Activated T-helper 2 cell treated with anti-CD3 and anti-CD28 coated beads, Interferon-gamma antibody, Interleukin-2, Interleukin-4, amounts not matched to agents 10 μg/mL and 5 μg/mL and 100 μg/mL, durations not matched to agents 14 hours and 24 hours and 36 hours (primary cell): ENCODE measurements around the gene ATP6V1B1. TPM values are rescaled to one million over a fixed set of nuclear protein-coding genes. Genes with fewer than 3 reads are reported as not detected.
"Not testable (repeated sequence)": the region's sequence is repeated elsewhere in the genome, so short reads cannot be mapped to it uniquely, and the experiment has no call there.

Source experiments
- DNase-seq: peaks from one replicate; pipeline ENCODE4 v3.0.0; 2021; ENCODE audit warnings: low spot score
- H3K27ac Mint-ChIP-seq: one replicate; pipeline ENCODE4 v1.8.0; 2021; ENCODE audit warnings: mixed read lengths
- H3K27me3 Mint-ChIP-seq: one replicate; pipeline ENCODE4 v1.8.0; 2021; ENCODE audit warnings: low read depth, mixed read lengths
- H3K36me3 Mint-ChIP-seq: one replicate; pipeline ENCODE4 v1.8.0; 2021; ENCODE audit warnings: low read depth, mixed read lengths
- H3K4me1 Mint-ChIP-seq: one replicate; pipeline ENCODE4 v1.8.0; 2021; ENCODE audit warnings: low read depth, mixed read lengths
- H3K4me3 Mint-ChIP-seq: one replicate; pipeline ENCODE4 v1.8.0; 2021; ENCODE audit warnings: low read depth, mild to moderate bottlenecking, moderate library complexity, mixed read lengths
- H3K9me3 Mint-ChIP-seq: one replicate; pipeline ENCODE4 v1.8.0; 2021; ENCODE audit warnings: mixed read lengths
- intact Hi-C: fragments of 100-400 bp; cut with micrococcal nuclease; formaldehyde crosslinking; loops from one replicate; pipeline ENCODE4 v1.15.1; 2023
- total RNA-seq: library from RNA; stranded (reverse); gene quantifications from 2 replicates; pipeline ENCODE4 v1.2.3, GENCODE V29; 2022

Gene ATP6V1B1
- total RNA-seq, 1 donor from 2014 or later, result not detected

GRCh38 chr2:70998885-70999284, 63.2 kb downstream of the ATP6V1B1 start:
- H3K4me3 Mint-ChIP-seq, DNase-seq, H3K27ac Mint-ChIP-seq, H3K9me3 Mint-ChIP-seq, H3K27me3 Mint-ChIP-seq, H3K36me3 Mint-ChIP-seq: not testable (repeated sequence)
- peaks cover 24% of the 10 kb centered on the region for H3K4me1 Mint-ChIP-seq
- intact Hi-C loops, result loop anchor here (10.0 kb wide), 2 partner anchors 226 to 704 kb away; partner anchors contain the start of genes PAIP2B and SNRPG

GRCh38 chr2:70999362-70999761, 63.7 kb downstream of the ATP6V1B1 start:
- Mint-ChIP-seq H3K4me3 (no peak overlapping the region), H3K9me3 (no peaks in the 10 kb centered on the region), H3K27me3 (no peaks in the 10 kb centered on the region), H3K27ac (no peak overlapping the region), H3K4me1 (peaks cover 23% of the 10 kb centered on the region), H3K36me3 (no peaks in the 10 kb centered on the region)
- intact Hi-C loops, result loop anchor here (10.0 kb wide), 2 partner anchors 225 to 705 kb away; partner anchors contain the start of genes PAIP2B and SNRPG
- no peak for DNase-seq

GRCh38 chr2:70999931-71000330, 64.2 kb downstream of the ATP6V1B1 start:
- intact Hi-C loops, result loop anchor here (10.0 kb wide), 2 partner anchors 225 to 705 kb away; partner anchors contain the start of genes PAIP2B and SNRPG
- H3K9me3 Mint-ChIP-seq, H3K36me3 Mint-ChIP-seq, H3K27me3 Mint-ChIP-seq, DNase-seq, H3K4me3 Mint-ChIP-seq, H3K27ac Mint-ChIP-seq: not testable (repeated sequence)
- H3K4me1 Mint-ChIP-seq, result peaks cover 23% of the 10 kb centered on the region

- peak; percentile 71 for DNase-seq
- Mint-ChIP-seq H3K4me1 (peaks cover 16% of the 10 kb centered on the region), H3K27ac (peak overlapping the region; percentile 68), H3K9me3 (no peaks in the 10 kb centered on the region), H3K36me3 (no peaks in the 10 kb centered on the region), H3K4me3 (peak overlapping the region; percentile 70), H3K27me3 (no peaks in the 10 kb centered on the region)
- intact Hi-C loops, result loop anchor here (1.0 kb wide), 1 partner anchor 16 kb away; no protein-coding TSS in a partner anchor
These were observed 65.3 kb downstream of the ATP6V1B1 start for GRCh38 chr2:71000780-71001591.

- no peaks in the 10 kb centered on the region for H3K9me3 Mint-ChIP-seq
- intact Hi-C loops, result loop anchor here (1.0 kb wide), 1 partner anchor 16 kb away; no protein-coding TSS in a partner anchor
- no peaks in the 10 kb centered on the region for H3K27me3 Mint-ChIP-seq
- no peaks in the 10 kb centered on the region for H3K36me3 Mint-ChIP-seq
- no peak for DNase-seq
- H3K4me1 Mint-ChIP-seq, result peaks cover 16% of the 10 kb centered on the region
- H3K4me3 Mint-ChIP-seq, result no peak overlapping the region
- H3K27ac Mint-ChIP-seq, result no peak overlapping the region
These were observed 65.9 kb downstream of the ATP6V1B1 start for GRCh38 chr2:71001592-71001927.

- no peak overlapping the region for H3K27ac Mint-ChIP-seq
- intact Hi-C loops, result loop anchor here (1.0 kb wide), 1 partner anchor 17 kb away; no protein-coding TSS in a partner anchor
- no peak for DNase-seq
These were observed 66.4 kb downstream of the ATP6V1B1 start for GRCh38 chr2:71001981-71002570.

GRCh38 chr2:71003396-71003795, 67.7 kb downstream of the ATP6V1B1 start:
- intact Hi-C loops, result no loop called here
- Mint-ChIP-seq H3K9me3 (no peaks in the 10 kb centered on the region), H3K36me3 (no peaks in the 10 kb centered on the region), H3K4me1 (peaks cover 16% of the 10 kb centered on the region), H3K27me3 (no peaks in the 10 kb centered on the region), H3K4me3 (no peak overlapping the region), H3K27ac (no peak overlapping the region)
- DNase-seq, result no peak

More at GRCh38 chr2:71001981-71002570, 66.4 kb downstream of the ATP6V1B1 start:
- H3K9me3 Mint-ChIP-seq, result no peaks in the 10 kb centered on the region
- no peaks in the 10 kb centered on the region for H3K36me3 Mint-ChIP-seq
- H3K27me3 Mint-ChIP-seq, result no peaks in the 10 kb centered on the region
- H3K4me3 Mint-ChIP-seq, result no peak overlapping the region
- H3K4me1 Mint-ChIP-seq, result peaks cover 16% of the 10 kb centered on the region

- Mint-ChIP-seq H3K9me3 (no peaks in the 10 kb centered on the region), H3K4me3 (no peak overlapping the region), H3K4me1 (peaks cover 10% of the 10 kb centered on the region), H3K27ac (no peak overlapping the region), H3K27me3 (no peaks in the 10 kb centered on the region), H3K36me3 (no peaks in the 10 kb centered on the region)
- intact Hi-C loops, result no loop called here
- no peak for DNase-seq
These were observed 68.5 kb downstream of the ATP6V1B1 start for GRCh38 chr2:71003966-71004755.

GRCh38 chr2:71004857-71005256, 69.2 kb downstream of the ATP6V1B1 start:
- Mint-ChIP-seq H3K4me1 (peaks cover 7% of the 10 kb centered on the region), H3K4me3 (no peak overlapping the region), H3K27ac (no peak overlapping the region), H3K36me3 (no peaks in the 10 kb centered on the region), H3K9me3 (no peaks in the 10 kb centered on the region), H3K27me3 (peaks cover 1% of the 10 kb centered on the region)
- intact Hi-C loops, result no loop called here
- DNase-seq, result no peak

- no peak overlapping the region for H3K4me3 Mint-ChIP-seq
- DNase-seq, result no peak
- no peak overlapping the region for H3K27ac Mint-ChIP-seq
- intact Hi-C loops, result no loop called here
- peaks cover 5% of the 10 kb centered on the region for H3K27me3 Mint-ChIP-seq
- no peaks in the 10 kb centered on the region for H3K36me3 Mint-ChIP-seq
- peaks cover 5% of the 10 kb centered on the region for H3K4me1 Mint-ChIP-seq
- H3K9me3 Mint-ChIP-seq, result no peaks in the 10 kb centered on the region
These were observed 69.8 kb downstream of the ATP6V1B1 start for GRCh38 chr2:71005271-71006202.

- H3K27me3 Mint-ChIP-seq, result peaks cover 5% of the 10 kb centered on the region
- intact Hi-C loops, result no loop called here
- no peak overlapping the region for H3K4me3 Mint-ChIP-seq
- no peak for DNase-seq
- H3K27ac Mint-ChIP-seq, result no peak overlapping the region
- no peaks in the 10 kb centered on the region for H3K9me3 Mint-ChIP-seq
- H3K36me3 Mint-ChIP-seq, result no peaks in the 10 kb centered on the region
- H3K4me1 Mint-ChIP-seq, result no peaks in the 10 kb centered on the region
These were observed 70.6 kb downstream of the ATP6V1B1 start for GRCh38 chr2:71006323-71006722.
